Measurements from ENCODE around the gene OAS1.

OAS1 gene

GRCh38 chr12:112869778-112870177 is 37.0 kb upstream of the OAS1 start:
- no peak for DNase-seq (ENCODE audit: low spot score)
- no peak for TF ChIP-seq CTCF (IDR thresholded peaks at IDR 0.05; ENCODE audit: extremely low read depth, missing control alignments)

DNA sequence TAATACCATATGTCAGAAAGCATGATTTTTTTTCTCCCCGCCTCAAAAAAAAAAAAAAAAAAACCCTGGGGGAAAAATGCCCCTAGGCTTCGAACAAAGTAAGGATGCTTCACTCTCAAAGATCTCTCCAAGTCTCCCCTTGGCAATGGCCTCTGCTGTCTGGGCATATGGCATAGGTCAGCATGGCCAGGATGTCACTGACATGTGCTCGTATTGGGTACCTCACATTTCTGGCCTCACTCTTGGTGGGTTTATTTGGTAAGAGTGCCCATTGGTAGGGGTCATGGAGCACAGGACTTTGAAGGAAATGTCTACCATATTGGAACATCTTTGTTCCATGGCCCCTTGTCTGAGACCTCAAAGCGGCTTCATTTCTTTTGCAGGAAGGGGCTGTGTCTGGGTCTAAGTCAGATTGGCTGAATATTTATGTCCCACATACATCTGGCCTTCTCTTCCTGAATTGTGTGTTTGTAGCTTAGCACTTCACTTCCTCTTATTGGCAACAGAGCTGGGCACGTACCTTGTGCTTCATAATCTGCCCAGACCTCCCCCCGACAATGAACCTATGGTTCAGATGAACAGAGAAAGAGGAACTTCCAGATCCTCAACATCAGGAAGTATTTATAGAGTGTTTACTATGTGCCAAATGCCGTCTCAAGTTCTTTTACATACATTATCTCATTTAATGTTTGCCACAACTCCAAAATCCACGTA is 36.3 kb upstream of the OAS1 start:
- no peak for TF ChIP-seq CTCF (IDR thresholded peaks at IDR 0.05; ENCODE audit: extremely low read depth, missing control alignments)
- DNase-seq (ENCODE audit: low spot score): no peak

DNA sequence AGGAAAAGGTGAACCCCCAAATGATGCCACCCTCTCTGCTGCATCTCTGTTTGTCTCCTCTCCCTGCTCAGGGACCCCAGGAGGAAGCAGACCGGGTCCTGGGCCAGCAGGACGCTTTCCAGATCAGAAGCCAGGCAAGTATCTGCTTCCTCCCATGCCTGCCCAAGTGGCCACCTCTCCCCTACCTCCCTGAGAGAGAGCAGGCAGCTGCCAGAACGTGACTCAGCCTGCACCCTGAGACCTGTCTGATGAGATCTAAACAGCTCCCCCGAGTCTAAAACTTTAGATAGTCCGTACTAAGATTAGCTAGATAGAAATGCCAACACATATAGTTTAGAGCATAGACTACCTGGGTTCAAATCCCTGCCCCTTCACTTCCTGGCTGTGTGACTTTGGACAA is 31.2 kb upstream of the OAS1 start:
- no peak for TF ChIP-seq CTCF (IDR thresholded peaks at IDR 0.05; ENCODE audit: extremely low read depth, missing control alignments)
- no peak for DNase-seq (ENCODE audit: low spot score)

GRCh38 chr12:112876506-112876905 is 30.3 kb upstream of the OAS1 start:
- no peak for TF ChIP-seq CTCF (IDR thresholded peaks at IDR 0.05; ENCODE audit: extremely low read depth, missing control alignments)
- no peak for DNase-seq (ENCODE audit: low spot score)

DNA sequence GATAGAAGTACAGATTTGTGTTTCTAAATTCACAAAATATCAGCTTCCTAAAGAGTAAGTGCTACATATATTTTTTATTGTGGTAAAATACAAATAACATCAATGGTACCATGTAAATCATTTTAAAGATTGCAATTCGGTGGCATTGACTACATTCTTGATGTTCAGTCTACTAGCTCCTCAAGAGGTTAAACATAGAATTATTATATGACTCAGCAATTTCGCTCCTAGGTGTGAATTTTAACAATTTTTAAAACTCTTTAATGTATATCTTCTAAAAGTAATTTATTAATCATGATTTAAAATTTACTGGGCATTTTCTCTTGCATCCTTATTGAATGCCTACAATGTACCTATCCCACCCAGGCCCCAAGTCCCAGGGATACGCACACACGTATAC is 29.8 kb upstream of the OAS1 start:
- no peak for TF ChIP-seq CTCF (IDR thresholded peaks at IDR 0.05; ENCODE audit: extremely low read depth, missing control alignments)
- DNase-seq (ENCODE audit: low spot score): no peak

DNA sequence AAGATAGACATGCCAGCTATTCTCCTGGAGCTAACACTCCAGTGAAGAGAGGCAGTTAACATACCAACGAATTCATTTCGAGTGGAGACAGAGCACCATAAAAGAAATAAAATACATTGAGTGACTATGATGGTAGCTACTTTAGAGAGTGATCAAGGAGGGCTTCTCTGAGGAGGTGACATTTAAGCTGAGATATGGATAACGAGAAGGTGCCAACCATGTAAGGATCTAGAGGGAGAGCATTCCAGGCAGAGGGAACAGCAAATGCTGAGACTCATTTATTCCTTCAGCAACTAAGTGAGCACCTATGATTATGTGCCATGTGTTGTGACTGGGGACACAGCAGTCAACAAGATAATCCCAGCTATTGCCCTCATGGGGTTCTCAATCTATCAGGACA is 28.3 kb upstream of the OAS1 start:
- TF ChIP-seq CTCF (IDR thresholded peaks at IDR 0.05; ENCODE audit: extremely low read depth, missing control alignments): no peak
- no peak for DNase-seq (ENCODE audit: low spot score)

DNA sequence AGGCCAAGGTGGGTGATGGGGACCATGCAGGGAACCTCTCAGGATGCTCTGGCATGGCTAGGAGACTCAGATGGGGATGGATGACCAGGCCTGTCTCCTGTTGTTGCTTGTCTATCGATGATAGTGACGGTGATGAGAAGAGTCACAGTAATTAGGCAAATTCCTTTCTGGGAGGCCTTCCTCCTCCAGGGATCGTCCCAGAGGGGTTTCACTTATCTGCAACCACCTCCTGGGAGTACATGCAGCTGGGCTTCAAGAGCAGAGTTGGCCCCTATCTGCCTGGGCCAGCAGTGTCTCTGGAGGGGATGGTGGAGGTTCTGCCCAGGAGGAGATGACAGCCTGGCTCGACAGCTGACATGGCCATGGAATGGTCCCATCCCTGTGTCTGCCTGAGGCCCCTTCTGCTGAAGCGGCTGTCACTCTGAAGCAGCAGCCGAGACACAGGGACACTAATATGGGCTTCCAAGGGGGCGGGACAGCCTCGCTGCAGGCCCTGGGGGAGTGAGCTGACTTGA is 27.5 kb upstream of the OAS1 start:
- TF ChIP-seq CTCF (IDR thresholded peaks at IDR 0.05; ENCODE audit: extremely low read depth, missing control alignments): no peak
- no peak for DNase-seq (ENCODE audit: low spot score)
